Ammon's horn (tissue), 1 donor: Measurements from ENCODE around the gene EIF1B.

Source experiments
- DNase-seq: peaks from one replicate; pipeline ENCODE4 v3.0.0-alpha.2; 2016; ENCODE audit warnings: low spot score

The EIF1B gene

DNA sequence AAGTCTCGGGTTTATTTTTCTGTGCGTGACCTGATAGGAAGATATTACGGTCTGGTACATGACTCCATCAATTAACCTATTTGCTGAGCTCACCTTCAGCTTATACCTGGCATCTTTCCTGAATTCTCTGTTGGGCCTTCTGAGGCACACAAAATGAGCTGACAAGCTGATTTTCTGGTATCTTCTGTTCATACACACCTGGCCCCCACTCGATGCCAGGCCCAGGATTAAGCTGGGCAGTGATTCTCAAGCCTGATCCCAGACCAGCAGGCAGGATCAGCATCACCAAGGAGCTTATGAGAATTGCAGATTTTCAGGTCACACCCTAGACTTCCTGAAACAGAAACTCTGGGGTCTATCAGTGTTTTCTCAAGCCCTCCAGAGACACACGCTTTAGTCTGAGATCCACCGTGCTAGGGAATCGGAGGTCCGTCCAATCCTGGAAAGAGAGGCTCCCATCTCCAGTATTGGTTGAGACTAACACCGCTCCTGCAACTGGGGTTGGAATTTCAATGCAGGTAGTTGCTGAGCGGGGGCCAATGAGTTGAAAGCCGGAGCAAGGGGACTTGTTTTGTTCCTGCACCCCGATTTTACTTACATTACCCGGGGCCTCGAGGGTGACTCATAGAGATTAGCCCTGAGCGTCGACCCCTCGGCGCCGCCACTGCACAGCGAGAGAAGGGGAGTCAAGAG lies 636 bp upstream of the EIF1B start:
- DNase-seq, result peak; percentile 22

DNA sequence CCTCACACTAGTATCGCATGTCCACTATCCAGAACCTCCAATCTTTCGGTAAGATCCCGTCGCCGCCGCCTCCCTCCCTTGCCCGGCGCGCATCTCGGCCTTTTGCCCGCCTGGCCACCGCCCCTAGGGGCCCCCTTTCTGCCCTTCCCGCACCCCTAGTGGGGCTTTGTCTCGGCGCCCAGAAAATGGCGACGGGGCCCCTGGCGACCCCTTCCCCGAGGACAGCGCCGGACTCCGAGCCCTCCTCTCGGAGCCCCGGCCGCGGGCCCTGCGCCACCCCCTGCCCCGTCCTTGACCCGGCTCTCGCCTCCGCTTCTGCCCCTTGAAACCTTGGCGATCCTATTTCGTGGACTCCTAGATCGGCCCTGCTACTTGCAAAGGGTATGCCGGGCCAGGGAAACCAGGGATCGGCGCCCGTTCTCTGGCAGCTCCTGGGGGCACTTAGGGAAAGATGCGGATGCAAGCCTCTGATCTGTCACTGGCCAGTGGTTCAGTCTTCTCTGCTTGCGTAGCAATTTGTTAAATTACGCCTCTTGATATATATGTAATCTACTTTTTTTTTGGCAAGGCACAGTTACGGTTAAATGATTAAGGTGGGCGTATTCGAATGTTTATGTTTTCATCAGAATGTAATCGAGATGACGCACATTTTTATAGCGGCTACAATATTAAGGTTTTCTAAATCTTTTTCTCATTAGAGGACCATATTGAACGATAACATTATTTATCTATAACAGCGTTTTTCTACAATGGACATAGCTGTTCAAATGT lies 603 bp downstream of the EIF1B start:
- peak; percentile 46 for DNase-seq

DNA sequence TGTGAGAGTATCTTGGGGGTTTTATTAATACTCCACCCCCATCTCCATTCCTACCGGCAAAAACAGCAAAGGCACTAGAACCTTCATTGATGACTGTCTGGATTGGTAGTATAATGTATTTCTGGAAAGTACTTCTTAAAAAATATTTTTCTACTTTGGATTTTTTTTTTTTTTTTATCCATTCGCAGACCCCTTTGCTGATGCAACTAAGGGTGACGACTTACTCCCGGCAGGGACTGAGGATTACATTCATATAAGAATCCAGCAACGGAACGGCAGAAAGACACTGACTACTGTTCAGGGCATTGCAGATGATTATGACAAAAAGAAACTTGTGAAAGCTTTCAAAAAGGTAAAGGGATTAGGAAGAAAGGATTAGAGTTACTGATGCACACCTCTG lies 1.2 kb downstream of the EIF1B start:
- peak; percentile 36 for DNase-seq

DNA sequence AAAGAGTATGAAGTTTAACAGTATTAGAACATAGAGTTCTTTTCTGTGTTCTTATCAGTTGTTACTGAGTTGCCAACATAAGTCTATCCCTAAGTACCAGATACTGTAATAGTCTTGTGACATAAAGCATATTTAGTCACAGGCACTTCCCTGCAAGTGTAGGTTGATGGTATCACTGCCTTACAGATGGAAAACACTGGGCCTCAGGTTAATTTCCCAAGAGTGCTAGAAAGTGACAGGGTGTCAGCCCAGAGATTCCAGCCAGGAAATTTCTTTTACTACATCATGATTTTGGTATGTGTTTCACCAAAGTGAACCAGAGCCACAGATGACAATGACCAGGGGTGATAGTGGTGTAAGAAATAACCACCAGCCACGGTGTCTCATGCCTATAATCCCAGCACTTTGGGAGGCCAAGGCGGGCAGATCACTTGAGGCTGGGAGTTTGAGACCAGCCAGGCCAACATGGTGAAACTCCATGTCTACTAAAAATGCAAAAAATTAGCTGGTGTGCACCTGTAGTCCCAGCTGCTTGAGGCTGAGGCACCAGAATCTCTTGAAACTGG lies 3.2 kb downstream of the EIF1B start:
- no peak for DNase-seq

DNA sequence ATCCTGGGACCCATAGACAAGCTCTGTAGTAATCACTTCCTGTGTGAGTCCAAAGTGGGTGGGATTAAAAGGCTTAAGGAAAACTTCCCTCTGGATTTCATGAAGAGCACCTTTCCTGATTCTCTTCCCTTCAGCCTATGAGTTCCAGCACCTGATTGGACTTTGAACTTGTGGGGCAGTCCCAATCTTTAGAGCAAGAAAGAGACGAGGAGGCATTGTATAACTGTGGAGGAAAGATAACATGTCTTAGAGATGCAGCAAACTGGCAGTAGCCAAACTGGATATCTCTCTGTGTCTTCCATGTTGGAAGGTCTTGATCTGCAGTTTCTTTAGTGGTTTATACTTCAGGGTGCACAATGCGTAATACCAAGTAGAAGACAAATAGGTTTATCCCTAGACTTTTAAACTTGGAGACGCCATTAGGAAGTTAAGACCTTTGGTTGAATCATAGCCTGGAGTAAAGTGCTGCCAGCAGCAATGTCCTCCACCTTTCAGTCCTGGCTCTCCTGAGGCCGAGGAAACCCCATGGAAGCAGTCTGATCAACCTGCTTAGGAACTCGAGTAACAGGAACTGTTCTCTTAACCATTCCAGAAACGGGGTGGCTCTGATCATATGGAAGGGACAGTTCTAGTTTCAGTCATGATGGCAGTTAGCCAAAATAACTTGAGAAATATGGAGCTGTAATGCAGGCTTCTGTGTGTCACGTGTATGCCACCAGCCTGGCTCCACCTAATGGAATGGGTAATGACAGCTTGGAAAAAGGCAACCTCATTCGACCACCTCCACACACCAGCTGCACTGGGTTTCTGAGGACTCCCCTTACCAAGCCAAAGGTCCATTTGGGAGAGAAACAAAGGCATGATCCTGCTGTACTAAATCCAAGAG lies 4.7 kb downstream of the EIF1B start:
- peak; percentile 10 for DNase-seq

DNA sequence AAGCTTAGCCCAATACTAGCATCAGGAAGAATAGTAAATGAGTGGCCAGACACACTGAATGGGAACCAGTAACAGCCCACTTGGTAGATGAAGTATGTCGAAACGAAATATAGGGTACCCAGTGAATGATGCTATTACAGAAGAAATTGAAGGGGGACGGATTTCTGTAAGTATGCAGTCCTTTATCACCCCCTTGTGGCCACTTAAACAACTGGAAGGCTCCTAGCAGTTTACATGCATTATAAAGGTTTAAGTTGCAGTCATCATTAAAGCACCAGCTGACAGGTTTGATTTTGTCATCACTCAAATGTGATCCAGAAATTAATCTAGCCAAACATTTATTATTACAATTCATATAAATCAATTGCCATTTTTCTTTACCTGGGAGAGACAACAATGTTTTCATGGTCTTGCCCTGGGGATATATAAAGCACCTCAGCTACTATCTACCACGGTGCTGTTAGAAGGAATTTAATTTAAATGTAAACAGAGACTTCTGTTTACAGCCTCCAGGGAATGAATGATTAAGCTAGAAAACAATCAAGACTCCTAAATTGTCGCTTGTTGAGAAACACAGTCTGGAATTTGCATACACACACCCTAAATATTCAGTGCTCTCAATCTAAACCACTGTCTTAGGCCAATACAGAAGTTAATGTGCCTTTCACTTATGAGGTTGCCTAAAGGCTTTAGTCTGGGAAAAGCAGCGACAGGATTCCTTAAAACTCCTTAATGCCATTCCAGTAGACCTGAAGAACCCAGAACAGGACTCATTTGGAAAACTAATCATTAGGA lies 7.8 kb downstream of the EIF1B start:
- DNase-seq, result peak; percentile 79

DNA sequence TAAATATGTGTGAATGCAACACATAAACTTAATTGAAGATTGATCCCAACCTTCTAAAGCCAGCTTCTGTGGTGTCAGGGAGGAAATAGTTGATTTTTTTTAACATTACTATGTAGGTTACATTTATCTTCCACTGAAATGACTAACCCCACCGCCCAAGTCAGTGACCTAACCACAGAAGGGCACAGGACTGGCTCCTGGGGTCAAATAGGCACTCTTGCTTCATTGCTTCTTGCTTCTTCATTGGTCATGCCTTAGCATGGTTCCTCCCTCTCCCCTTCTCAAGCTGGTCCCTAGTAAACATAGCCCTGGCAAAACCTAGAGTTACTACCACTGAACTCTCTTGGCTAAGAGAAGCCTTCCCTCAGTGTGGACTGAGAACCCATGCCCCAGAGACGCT lies 12.3 kb downstream of the EIF1B start:
- DNase-seq, result no peak

DNA sequence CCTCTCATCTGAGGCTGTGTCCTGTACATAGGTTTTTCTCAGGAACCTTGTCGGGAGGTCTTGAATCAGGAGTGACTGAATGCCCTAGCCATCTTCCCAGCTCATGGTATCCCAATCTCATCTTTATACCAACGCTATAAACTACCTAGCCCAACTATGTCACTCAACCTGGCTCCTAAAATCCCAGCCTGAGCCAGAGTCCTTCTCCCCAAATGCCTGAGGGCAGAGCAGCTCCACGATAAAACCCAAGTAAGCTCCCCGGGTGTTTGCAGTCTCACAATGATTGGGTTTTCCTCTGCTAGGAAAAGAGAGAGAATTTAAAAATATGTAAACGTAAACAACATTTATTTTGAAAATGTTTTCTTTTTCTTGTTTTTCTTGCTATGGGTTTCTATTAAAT lies 14.4 kb downstream of the EIF1B start:
- no peak for DNase-seq

DNA sequence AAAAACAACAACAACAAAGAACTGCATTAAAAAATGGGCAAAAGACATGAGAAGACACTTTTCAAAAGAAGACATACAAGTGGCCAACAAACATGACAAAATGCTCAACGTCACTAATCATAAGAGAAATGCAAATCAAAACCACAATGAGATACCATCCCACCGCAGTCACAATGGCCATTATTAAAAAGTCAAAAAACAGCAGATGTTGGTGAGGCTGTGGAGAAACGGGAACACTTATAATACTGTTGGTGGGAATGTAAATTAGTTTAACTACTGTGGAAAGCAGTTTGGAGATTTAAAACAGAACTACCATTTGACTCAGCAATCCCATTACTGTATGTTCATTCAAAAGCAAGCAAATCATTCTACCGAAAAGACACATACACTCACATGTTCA lies 15.1 kb downstream of the EIF1B start:
- no peak for DNase-seq

DNA sequence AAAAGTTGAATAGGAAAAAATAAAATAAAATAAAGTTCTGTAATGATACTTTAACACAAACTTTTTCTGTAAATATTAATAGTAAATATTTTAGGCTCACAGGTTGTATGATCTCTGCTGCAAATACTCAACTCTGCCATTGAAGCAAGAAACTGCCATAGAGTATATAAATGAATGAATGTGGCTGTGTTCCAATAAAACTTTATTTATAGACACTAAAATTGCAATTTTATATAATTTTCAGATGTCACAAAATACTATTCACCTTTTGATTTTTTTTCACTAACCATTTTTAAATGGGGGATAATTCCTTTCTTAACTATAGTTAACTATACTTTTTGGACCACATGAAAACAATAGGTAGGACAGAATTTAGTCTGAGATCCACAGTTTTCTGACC lies 16.0 kb downstream of the EIF1B start:
- no peak for DNase-seq

DNA sequence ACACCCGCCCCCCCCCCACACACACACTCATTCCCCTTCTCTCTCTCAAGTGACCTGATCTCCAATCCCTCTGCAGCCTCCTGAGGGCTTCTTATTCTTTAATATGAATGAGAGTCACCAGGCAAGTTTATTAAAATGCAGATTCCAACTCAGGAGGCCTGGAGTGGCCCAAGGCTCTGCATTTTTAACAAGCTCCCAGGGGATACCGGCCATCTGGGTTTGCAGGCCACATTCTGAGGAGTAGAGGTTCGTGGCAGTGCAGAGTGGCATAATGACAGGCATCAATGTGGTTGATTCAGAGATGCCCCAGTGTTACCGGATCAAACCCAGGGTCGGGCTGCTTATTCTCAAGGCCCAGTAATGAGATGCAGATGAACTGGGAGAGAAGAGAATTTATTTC lies 18.9 kb downstream of the EIF1B start:
- no peak for DNase-seq

DNA sequence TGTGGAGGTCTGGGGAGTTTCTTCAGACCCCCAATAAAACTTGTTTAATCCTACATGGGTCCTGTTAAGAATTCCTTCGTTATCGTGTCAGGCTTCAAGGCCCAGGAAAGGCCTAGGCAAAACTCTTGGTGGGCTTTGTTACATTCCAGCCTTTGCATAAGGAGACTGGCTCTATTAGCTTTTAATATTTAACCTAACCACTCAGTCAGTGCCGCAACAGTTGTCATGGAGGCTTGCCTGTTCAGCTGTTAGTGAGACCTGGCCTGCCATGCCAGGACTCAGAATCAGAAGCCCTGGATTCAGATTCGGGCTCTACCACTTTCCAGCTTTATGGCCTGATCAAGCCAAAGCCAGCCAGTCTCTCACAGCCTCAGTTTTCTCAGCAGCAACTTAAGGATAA lies 19.6 kb downstream of the EIF1B start:
- no peak for DNase-seq

DNA sequence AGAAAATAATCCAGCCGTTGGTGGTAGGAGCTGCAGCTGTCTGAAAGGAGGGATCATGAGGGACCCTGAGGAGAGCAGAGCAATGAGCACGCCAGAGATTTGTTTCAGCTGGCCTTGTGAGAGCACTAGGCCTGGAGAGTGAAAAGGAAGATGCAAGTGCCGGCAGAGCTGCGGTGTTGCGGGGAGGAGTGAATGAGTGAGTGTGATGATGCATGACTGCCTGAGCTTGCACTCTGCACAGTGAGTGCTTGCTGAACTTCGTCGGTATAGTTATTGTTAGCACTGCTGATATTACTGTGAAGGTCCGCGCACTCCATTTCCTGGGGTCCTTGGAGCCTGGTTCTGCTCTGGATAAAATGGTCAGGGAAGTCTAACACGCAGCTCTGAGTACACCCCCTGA lies 23.2 kb downstream of the EIF1B start:
- no peak for DNase-seq

DNA sequence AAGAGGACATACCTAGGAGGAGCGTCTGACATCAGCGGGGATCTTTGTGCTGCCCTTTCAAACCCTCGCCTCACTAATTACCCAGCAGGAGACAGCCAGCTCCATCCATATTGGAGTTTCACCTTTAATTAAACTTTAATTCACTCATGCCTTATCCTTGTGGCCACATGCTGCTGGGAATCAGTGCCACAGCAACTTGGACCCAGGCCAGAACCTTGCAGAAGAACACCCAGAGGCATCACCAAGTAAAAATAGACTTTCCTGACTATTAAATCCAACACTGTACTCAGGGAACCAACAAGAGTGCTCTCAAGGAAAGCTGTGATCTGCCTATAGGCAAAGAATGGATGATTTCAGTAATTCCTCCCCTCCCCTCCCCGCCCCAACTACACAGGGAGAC lies 23.9 kb downstream of the EIF1B start:
- DNase-seq, result no peak

DNA sequence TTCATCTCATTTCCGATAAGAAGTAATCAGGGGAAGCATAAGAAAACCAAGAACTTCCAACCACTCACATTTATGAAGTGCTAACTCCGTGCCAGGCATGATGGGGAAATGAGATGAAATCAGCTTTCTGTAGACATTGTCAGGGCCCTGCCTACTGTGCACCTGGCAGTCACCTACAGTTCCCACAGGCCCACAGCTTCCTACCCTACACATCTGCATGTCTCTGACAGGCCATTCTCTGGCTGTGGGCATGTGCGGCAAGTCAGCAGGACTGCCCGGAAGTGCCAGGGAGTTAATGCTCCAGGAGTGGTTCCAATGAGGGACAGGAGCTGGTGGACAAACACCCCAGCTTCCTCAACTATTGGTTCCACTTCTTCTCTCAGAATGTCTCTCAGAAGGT lies 24.3 kb downstream of the EIF1B start:
- no peak for DNase-seq

DNA sequence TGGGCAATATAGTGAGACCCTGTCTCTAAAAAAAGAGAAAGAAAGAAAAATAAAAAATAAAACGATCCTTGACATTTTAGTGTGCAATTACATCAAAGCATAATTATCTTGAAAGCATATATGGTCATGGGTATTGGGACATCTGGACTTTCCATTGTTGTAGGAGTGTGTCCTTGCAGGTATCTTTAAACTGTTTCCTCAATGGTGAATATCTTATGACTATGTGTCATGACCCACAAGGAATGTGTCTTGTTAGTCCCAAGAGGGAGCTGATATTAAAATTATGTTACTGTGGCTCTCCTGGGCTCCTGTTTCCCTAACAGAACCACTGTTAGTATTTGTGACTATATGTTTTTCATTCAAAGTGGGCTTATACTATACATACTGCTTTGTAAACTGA lies 26.6 kb downstream of the EIF1B start:
- DNase-seq, result no peak

DNA sequence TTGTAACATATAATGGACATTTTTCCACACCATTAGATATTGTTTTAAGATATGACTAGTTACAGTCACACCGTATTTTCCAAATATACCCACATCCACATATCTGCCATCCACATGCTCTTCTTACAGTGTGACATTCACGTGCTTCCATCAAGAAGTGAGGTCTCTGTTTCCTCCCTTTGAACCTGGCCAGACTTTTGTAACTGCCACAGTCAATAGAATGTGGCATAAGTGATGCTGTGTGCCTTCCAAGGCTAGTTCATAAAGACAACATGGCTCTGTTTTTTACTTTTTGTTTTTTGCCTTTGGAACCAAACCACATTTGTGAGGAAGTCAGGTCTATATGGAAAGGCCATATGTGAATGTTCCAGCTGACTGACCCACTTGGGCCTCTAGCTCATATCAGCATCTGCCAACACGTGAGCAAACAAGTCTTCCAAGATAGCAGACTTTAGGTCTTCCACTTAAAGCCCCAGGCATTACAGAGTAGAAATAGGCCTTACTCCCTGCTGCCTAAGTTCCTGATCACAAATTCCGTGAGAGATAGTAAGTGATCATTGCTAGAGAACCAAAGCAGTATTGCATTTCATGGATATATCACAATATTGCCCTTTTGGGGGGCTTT lies 27.1 kb downstream of the EIF1B start:
- DNase-seq, result no peak

DNA sequence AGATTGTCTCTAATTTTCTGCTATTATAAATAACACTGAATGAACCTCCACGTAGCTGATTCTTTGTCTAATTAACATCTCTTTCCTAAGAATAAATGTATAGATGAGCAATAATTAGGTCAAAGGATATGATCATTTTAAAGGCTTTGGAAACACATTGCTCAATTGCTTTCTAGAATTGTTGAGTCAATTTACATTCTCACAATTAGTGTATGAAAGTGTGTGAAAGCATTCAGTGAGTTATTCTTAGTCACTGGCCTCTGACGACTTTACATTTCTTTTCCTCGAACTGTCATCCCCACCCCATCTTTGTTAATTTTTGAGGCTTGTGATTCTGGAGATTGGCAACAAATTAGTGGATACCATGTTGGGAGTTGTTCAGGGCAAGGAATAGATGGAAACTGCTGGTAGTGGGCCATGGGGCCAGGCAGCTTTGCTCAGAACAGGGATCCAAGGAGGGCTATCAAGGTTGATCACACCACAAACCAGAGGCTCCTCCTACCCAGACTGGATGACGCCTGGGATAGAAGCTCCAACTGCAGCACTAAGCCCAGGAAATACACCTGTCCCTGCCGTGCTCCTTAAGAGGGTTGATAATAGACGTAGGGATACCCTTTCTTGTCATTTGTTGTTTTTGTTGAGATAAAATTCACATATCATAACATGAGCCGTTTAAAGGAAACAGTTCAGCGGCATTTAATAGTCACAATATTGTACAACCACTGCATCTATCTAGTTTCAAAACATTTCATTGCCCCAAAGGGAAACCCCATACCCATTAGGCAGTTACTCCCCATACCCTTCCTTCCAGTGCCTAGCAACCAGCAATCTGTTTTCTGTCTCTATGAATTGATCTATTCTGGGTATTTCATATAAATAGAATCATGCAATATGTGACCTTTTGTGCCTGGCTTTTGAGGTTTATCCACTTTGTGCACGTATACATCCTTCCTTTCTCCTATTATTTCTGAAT lies 27.9 kb downstream of the EIF1B start:
- no peak for DNase-seq

DNA sequence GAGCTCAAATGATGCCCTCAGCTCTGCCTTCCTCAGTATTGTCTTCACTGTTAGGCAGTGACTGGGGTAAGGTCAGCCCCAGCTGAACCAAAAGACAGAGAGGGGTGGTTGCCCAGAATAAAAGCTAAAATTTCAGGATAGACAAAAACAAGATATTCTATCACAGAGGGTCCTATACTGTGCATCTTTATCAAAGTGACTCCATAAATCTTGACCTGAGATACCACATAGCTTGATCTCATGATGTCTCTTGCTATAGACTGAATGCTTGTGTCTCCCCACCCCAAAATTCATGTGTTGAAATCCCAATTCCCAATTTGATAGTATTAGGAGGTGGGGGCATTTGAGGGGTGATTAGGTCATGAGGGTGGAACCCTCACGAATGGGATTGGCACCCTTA lies 30.4 kb downstream of the EIF1B start:
- DNase-seq, result no peak
